Fibroblast of peridontal ligament (primary cell): Measurements from ENCODE around the gene CTSA.

Experiments
- DNase-seq: peaks from one replicate; pipeline ENCODE4 v3.0.0-alpha.2; 2010; ENCODE audit errors: extremely low read depth

CTSA gene

GRCh38 chr20:45890985-45891983 is at the start of gene CTSA, which contains the start of gene NEURL2:
CTSA (plus strand) TSS chr20:45891335; CDS start chr20:45891569, 234 bp downstream.
NEURL2 (minus strand) TSS chr20:45891208; CDS start chr20:45890991, 217 bp downstream.
- peak; percentile 90 for DNase-seq

GRCh38 chr20:45841407-45842129 is 49.6 kb upstream of the CTSA start:
- no peak for DNase-seq

GRCh38 chr20:45842169-45842812 is 48.8 kb upstream of the CTSA start:
- DNase-seq, result peak; percentile 83

- DNase-seq, result no peak
These were observed 47.6 kb upstream of the CTSA start for GRCh38 chr20:45843506-45843905.

GRCh38 chr20:45845452-45845851 is 45.7 kb upstream of the CTSA start:
- no peak for DNase-seq

- DNase-seq, result no peak
These were observed 42.7 kb upstream of the CTSA start for GRCh38 chr20:45848421-45848820.

- DNase-seq, result no peak
These were observed 42.1 kb upstream of the CTSA start for GRCh38 chr20:45848969-45849582.

- DNase-seq, result no peak
These were observed 40.9 kb upstream of the CTSA start for GRCh38 chr20:45850238-45850637.

GRCh38 chr20:45850926-45851325 is 40.2 kb upstream of the CTSA start:
- DNase-seq, result no peak

- no peak for DNase-seq
These were observed 39.6 kb upstream of the CTSA start for GRCh38 chr20:45851501-45851900.

- DNase-seq, result no peak
These were observed 38.8 kb upstream of the CTSA start for GRCh38 chr20:45852326-45852725.

GRCh38 chr20:45853484-45853883 is 37.7 kb upstream of the CTSA start:
- no peak for DNase-seq

- peak; percentile 100 for DNase-seq
These were observed 33.8 kb upstream of the CTSA start, which contains the start of the genes ACOT8 and ZSWIM3 for GRCh38 chr20:45857114-45857881. ACOT8 (minus strand) TSS chr20:45857392; CDS start chr20:45857315, 77 bp downstream. ZSWIM3 (plus strand) TSS chr20:45857614; CDS start chr20:45857826, 212 bp downstream.

- no peak for DNase-seq
These were observed 33.3 kb upstream of the CTSA start for GRCh38 chr20:45857882-45858216.

GRCh38 chr20:45859916-45860315 is 31.2 kb upstream of the CTSA start:
- DNase-seq, result no peak

GRCh38 chr20:45860560-45861220 is 30.4 kb upstream of the CTSA start:
- no peak for DNase-seq

GRCh38 chr20:45861221-45862075 is 29.7 kb upstream of the CTSA start:
- DNase-seq, result no peak

GRCh38 chr20:45863543-45864470 is 27.3 kb upstream of the CTSA start:
- no peak for DNase-seq
